NCI-H226 (cell line): ENCODE results near the gene BORCS5.
"Not testable (repeated sequence)": the region's sequence is repeated elsewhere in the genome, so short reads cannot be mapped to it uniquely, and the experiment has no call there.

Experiments
- DNase-seq: peaks from one replicate; pipeline ENCODE4 v3.0.0-alpha.2; 2015

The BORCS5 gene

DNA sequence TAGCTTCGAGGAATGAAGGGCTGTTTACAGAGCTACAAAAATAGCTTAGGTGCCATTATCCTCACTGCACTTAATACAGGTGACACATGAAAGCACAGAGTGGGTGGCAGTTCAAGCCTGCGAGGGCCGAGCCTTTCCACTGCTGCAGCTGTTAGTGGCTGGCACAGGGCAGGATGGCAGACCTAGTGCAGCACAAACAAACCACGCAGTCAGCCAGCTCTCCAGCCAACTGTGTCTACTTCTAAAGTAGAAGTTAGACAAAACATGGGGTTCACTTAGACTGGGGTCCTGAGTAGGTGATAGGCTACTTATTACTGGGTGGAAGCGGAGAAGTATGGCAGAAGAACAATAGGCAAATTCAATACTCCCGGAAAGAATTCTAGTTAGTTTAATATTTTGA is 110.4 kb downstream of the BORCS5 start:
- no peak for DNase-seq

DNA sequence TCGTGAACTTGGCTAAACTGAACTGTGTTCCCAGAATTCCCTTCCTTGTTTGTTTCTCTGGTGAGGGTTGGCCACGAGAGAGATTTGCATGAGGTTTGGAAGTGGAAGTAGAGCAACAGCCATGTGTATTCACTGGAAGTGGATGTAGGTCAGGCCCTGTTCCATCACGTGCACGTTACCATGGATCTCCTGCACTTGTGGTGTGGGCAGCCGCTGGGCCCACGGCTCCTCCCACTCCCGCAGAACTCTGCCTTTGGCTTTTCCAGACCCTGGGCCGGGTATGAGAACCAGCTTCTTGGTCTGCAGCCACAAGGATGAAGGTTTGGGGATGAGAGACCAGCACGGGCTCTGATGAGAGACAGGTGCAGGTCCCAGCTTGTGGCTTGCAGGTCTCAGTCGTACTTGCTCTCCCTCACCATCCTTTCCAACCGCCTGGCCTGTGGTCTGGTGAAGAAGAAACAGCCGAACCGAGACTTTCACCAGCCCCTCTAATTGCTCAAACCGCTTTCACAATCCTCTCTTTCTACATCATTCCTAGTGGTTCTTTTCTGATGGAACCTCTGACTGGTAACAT is 110.9 kb downstream of the BORCS5 start:
- no peak for DNase-seq

DNA sequence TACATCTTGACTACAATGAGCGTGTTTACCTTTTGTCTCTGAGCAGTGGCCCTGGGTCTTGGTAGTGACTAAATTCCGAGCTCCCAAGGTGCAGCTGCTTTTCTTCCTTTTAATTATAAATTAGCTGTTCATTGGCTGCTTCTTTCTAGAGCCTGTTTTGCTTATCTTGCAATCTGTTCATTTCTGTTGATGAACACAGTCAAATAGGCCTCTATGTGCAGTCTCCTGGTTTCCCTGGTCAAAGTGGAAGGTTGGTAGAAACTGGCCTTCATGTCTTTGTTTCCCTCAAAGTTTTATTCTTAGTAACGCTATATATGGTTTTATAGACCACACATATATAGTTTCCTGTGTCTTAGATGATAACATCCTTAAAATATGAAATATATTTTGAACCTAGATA is 111.7 kb downstream of the BORCS5 start:
- no peak for DNase-seq

DNA sequence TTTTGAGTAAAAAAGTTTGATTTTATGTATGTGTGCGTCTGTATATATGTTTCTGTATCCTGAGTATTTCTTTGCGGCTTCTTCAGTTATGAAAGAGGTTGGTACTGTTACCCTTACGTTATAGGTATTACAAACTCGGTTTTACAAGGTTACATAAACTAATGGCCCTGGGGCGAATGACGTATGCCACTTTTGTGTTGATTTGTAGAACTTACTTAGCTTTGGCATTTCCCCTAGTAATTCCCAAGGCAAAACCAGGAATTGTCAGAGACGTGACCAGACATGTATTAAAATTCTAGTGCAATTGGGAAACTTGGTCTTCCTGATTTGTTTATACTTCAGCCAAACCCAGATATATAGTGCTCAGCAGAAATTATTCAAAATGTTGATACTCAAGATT is 112.5 kb downstream of the BORCS5 start:
- DNase-seq, result no peak

DNA sequence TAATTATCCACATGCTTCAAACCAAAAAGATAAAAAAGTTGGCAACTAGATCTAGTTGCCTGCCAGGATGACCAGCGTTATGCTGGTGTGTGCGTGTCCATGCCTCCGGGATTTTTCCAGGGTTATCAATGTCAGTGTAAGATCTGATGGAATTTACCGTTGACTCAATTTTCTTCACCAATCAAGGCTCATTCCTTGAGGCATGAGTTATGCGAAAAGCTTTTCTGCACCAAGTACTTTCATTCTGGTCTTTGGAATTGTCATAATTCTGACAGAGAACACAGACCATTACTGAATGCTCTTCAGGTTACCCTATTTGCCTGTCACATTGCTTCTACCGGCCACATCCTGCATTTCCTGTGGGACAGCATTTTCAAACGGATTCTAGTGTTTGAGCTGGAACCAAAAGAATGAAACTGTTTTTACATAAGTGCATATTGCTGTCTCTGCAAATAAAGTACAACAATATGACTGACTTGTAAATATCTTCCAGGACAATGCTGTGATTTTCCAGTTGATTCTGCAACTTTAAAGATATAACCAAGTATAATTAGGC is 114.0 kb downstream of the BORCS5 start:
- no peak for DNase-seq

DNA sequence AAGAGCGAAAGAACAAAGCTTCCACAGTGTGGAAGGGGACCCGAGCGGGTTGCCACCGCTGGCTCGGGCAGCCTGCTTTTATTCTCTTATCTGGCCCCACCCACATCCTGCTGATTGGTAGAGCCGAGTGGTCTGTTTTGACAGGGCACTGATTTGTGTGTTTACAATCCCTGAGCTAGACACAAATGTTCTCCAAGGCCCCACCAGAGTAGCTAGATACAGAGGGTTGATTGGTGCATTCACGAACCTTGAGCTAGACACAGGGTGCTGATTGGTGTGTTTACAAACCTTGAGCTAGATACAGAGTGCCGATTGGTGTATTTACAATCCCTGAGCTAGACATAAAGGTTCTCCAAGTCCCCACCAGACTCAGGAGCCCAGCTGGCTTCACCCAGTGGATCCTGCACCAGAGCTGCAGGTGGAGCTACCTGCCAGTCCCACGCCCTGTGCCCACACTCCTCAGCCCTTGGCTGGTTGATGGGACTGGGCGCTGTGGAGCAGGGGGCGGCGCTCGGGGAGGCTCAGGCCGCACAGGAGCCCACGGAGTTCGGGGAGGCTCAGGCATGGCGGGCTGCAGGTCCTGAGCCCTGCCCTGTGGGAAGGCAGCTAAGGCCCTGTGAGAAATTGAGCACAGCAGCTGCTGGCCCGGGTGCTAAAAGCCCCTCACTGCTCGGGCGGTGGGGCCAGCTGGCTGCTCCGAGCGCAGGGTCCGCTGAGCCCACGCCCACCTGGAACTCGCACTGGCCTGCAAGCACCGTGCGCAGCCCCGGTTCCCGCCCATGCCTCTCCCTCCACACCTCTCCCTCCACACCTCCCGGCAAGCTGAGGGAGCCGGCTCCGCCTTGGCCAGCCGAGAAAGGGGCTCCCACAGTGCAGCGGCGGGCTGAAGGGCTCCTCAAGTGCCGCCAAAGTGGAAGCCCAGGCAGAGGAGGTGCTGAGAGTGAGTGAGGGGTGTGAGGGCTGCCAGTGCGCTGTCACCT is 115.4 kb downstream of the BORCS5 start:
- DNase-seq, result not testable (repeated sequence)

DNA sequence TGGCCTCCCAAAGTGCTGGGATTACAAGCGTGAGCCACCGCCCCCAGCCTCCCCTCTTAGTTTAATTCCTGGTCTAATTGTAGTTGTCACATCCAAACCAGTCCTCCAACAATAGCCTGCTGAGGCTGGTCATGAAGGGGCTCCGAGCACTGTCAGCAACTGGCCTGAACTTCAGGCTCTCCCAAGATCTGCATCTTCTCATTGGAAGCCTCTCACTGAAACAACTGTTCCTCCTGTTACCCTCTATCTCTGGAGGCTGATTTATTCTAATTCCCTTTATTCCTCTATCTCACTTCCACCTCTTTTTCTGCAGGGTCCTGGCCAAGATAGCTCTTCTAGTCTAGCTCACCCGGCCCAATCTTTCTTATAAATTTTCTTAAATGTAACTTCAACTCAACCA is 116.3 kb downstream of the BORCS5 start:
- DNase-seq, result no peak

DNA sequence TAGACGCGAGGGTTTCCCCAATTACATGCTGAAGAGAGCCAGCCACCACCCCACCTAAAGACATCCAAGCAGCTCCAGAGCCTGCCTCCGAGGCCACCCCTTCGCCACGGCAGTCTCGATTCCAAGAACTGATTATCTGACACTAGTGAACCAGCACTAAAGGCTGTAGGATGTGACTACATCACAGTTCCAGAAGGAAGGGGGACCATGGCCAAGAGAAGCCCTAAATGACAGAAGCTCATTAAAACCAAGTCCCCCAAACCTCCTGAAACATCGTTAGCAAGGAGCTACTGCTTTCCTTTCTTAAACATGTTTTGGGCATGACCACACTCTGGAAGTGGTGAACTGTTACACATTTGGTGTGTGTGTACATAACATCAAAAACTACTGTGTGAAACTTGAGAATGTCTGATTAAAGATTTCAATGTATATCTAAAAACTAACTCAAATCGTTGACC is 117.6 kb downstream of the BORCS5 start:
- DNase-seq, result no peak

DNA sequence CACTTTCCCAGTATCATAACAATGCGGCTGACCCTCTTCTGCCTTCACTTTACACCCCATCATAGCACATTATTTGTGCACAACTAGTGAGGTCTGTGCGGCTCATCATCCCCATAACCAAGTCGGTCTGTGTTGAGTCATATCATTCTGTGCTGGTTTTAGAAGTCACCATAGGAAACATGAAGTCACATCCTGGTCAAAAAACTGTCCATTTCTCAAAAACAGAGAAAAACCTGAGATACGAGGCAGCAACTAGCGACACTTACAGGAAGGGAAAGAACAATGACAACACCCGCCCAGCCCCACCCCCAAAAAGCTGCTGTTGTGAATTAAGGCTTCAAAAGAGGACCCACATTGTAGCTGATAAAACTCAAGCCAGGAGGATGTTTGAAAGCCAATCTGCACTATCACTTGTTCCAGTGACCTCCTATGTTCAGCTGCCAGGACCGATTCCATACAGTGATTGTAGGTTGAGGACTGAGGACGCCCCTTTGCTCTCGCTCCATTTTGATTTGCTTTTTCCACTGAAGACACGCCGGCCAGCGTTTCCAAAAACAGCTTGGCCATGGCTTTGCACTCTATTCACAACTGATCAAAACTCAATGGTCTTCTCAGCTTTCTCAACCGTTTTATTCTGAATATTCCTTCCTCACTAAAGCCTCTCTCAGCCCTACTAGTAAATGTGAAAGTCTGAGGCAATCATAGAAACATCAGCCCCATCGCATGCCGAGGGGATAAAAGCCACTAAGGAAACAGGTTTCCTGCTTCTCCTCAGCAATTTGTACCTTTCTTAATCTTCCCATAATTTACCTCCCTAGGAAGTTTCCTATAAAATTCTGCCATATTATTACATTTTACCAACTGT is 118.3 kb downstream of the BORCS5 start:
- DNase-seq, result no peak

DNA sequence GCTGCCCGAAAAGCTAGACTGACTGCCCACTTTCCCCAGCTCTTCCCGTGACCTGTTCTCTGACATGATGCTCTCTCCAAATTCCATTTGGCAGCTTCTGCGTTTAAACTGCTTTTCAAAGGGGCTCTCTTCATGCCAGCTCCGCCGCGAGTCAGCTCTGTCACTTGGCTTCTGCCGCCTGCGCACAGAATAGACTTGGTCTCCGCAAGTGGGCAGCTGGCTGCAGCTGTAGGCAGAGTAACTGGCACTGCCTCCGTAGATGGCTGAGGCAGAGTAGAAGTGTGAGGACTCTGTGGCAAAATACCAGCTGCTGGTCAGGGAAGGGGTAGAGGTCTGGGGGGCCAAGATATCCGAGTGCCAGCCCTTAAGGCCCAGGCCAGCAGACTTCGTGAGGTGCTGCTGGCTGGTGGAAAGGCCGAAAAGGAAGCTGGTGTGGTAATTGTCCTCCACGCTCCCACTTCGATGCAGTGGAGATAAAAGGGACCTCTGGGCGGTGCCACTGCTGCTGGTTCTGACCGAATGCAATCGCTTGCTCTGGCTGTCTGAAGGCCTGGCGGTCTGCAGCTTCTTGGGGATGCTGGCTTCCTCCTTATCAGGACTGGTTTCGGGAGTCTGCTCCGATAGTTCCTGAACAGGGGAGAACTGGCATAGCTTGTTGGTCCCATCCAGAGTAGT is 120.1 kb downstream of the BORCS5 start:
- no peak for DNase-seq

DNA sequence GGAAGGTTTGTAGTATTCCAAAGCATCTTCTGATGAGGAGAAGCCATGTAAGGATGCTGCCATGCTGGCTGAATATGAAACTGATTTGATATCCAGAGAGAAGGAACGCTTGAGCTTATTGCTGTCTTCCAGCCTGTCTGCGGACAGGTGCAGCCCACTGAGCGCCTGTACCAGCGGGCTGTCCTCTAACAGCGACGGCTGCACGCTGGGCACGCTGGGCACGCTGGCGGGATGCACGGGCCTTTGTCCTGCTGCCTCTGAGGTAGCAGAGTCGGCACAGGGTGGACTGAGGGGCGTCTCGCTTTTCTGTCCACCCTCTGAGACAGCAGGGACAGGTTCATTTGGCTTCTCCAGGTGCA is 120.6 kb downstream of the BORCS5 start:
- no peak for DNase-seq

DNA sequence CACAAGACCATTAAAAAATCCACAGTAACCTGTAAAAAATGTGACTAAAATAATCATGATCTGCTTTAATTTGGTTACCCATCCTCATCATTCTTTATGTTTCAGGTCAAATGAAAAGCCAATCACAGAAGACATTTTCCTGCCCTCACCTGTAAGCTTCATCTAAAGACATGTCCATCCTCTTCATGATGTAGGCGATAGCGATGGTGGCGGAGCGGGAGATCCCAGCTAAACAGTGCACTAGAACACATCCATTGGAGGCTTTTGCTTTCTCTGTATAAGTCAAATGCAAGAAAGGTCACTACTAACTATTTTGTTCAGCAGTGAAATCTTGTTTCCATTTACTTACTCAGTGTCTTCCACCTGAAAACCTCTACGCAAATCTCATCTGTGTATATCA is 123.2 kb downstream of the BORCS5 start:
- no peak for DNase-seq

DNA sequence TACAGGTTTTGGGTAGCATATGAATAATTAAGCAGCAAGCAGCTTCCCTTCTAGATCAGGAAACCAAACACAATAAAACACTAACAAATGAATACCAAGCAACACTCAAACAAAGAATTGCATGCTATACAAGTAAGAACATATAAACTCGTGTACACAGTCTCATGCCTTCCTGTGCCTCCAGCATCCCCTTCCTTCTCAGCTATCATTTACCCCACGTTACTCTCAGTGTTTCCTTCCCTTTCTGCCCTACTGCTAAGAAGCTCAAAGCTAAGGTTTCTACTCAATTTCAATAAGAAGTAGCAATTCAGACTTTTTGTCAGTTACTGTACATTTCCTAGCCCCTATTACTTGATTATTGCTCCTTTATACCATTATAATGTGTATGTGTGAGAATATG is 124.8 kb downstream of the BORCS5 start:
- DNase-seq, result no peak

DNA sequence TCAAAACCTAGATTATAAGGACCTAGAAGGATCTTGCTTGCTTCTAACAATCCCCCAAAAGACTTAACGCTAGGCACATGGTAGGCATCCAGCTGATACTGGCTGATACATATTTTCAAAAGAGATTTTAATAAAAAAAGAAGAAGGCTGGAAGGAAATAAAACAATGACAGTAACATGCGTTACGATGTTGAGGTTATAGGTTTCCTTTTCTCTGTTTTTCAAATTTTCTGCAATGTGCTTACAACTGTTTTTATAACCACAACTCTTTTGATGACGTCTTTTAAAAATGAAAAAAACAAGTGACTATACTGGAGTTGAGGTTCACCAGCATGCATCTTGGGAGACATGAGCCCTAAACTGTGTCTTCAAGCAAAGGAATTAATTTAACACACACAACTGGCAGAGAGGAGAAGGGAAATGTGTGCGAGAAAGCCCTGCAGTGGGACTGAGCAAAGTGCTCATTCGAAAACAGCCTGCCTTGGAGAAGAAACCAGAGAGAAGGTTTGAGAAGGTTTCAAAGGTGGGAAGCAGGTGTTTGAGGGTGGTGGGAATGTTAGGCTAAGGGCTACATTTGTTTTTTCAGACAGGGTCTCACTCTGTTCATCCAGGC is 125.4 kb downstream of the BORCS5 start:
- no peak for DNase-seq

DNA sequence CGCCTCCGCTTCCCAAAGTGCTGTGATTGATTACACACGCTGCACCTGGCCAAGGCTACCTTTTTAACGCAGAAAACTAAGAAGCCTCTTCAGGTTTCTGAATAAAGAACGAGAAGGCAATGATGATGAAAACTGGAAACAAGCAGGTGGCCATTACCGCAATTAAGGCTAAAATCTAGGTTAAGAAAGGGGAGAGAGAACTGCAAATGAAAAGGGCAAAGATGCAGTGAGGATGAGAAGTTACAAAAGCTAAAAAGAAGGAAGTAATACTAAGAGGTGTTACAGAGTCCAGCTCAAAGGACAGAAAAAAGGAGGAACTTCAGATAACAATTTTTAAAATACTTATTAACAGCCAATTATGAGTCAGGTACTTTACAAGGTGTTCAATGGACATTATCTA is 126.1 kb downstream of the BORCS5 start:
- no peak for DNase-seq

DNA sequence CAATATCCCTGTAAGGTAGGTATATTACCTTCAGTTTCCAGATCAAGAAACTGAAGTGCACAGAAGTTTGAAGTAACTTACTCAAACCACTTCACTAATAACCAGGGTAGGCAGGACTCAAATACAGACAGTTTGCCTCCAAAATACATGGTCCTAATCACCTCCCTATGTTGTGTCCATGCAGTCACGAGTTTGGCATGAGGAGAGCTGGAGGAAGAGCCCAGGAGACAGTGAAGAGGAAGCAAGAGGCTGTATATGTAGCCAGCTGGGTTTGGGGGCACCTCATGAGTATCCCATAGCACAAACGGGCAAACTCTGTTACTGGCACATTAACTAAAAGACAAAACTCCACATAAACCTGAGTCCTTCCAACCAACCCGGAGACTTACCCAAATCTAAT is 126.6 kb downstream of the BORCS5 start:
- DNase-seq, result no peak

DNA sequence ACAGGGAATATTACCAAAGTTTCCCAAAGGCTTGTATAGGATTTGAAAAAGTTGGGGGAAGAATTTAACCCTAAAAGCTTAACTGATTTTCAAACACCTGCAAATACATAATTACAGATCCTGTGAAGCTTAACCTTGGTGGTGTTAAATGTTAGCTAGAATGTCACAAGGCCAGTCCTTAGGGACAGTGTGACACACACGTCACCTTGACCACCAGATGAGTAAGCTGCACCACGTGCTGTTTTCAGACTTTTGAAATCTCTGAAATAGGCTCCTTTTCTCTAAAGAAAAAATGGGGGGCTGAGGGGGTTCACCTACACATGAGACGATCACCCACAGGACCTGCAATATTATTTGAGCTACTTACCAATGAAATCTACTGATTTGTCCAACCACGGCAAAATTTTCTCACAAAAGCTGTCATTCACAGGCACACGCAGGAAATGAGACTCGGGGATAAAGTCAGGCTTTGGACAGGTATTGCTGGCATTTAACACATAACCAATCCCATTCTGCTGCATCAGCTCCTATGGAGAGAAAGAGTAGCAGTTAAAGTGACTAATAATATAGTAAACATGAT is 129.9 kb downstream of the BORCS5 start:
- no peak for DNase-seq

DNA sequence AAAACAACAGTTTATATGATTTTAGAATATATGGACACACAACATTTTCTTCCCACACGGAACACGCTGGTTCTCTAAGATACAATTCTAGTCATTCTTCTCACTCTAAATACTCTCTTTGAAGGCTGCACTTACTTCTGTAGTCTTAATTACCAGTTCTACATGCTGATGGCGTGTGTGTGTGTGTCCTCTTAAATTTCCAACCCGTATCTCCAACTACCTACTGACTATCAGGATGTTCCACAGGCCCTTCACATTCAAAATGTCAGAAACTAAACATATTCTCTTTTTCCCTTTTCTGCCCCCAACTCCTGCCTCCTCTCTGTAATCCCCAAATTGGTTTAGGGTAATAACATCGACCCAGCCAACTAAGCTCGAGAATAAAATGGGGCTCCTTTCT is 130.6 kb downstream of the BORCS5 start:
- DNase-seq, result no peak

DNA sequence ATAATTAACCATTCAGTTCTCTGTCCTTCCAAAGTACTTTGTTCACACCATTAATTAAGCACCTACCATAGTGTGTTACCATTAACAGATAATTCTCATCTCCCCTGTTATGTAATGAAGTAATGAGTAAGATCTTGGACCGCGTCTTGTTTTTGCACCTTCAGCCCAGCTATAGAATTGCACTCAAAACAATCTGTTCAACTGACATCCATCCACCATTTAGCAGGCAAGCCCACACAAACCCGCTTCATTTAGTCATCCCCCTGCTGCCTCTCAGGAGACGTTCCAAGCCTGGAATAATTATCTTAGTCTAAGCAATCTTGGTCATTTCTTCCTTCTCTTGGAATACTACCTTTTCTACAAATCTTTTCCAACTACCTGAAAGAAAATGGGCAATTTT is 131.4 kb downstream of the BORCS5 start:
- DNase-seq, result no peak

DNA sequence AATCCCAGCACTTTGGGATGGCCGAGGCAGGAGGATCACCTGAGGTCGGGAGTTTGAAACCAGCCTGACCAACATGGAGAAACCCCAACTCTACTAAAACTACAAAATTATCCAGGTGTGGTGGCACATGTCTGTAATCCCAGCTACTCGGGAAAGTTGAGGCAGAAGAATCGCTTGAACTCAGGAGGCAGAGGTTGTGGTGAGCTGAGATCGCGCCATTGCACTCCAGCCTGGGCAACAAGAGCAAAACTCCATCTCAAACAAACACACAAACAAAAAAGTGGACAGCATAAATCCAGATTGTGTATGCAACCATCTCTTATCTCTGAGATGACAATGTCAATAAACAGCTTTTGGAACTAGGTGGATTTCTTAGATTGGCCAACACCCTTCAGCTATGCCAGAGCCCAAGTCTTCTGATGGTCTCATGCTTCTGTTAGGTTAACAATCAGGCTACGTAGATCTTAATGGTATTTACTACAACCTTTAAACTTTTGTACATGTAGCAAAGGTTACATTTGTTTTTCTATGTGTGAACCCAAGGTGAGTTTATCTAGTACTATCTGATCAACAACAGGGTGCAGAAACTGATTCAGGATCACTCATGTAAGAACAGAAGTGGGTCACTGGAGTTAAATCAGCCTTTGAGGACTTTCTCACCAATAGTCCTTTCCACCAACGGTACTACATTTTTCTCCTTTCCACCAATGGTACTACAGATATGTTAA is 132.1 kb downstream of the BORCS5 start:
- no peak for DNase-seq

DNA sequence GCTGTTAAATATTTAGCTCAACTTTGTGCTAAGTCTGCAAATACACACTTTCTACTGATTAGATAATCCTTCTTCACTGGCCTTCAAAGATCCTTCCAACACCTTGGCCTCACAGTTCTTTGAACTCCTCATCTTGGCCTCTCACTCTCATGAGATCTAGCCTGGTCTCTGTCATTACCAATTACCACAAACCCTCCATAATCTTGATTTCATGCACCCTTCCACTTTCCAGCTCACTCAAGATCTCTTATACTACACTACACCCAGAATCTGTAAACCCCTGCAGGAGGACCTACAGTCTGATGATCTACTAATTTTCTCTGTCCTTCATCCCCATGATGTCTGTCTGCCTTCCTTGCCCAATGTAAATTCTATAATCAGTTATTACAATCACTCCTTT is 134.7 kb downstream of the BORCS5 start:
- no peak for DNase-seq
